ENCODE results near the gene SH3RF3. TPM values are rescaled to one million over a fixed set of nuclear protein-coding genes. Genes with fewer than 3 reads are reported as not detected.

Gene SH3RF3
- total RNA-seq, 2 donors from 2014 or later = 0.05 TPM; not detected in 1

DNA sequence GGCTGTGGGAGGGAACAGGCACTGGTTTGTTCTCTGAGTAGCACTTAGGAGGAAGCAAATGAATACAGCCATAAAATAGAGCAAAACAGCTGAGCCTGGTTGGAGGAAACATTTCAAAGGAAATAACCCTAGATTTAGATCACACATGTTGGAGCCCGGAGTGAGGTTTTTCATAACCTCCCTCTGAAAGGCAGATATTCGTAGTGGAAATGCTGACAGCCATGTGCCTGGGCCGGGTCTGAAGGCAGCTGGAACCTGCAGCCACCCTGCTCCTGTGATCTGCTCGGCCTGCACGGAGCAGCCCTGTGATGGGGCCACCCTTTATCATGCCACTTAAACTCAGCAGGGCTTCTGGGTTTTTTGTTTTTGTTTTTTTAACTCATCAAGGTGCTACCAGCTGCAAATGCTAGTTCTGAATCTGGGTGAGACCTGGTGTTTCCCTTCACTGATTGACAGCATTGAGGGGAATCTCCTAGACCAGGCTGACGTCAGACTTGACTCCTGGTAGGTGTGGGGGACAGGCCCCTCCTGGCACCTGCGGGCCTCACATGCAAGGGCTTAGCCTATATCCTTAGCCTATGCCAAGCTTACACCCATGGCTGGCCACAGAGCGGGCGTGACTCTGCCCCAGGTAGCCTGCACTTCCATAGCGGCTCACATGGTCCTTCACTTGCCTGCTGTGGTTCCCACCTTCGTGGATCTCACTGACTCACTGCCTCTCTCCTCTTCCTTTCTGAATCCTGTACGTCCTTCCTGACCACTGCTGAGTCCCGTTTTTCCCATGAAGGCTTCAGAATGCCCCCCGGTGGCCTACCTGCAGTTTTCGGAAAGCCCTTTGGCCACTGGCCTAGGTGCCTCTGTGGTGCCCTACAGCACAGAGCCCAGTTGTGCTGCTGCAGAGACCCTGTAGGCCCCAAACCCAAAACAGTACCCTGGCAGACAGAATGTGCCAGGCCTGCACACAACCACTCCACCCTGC is 267.5 kb downstream of the SH3RF3 start:
- ATAC-seq (no peak), DNase-seq (ENCODE audit: low spot score) (no peak)
- Mint-ChIP-seq H3K9me3 (no peaks in the 10 kb centered on the region), H3K27me3 (peaks cover 9% of the 10 kb centered on the region in 2 donors), H3K4me1 (ENCODE audit: low read depth in 2 of 2) (peaks cover 0 to 10% of the 10 kb centered on the region in 2 donors), H3K36me3 (no peaks in the 10 kb centered on the region), H3K4me3 (no peak overlapping the region), H3K27ac (no peak overlapping the region)

DNA sequence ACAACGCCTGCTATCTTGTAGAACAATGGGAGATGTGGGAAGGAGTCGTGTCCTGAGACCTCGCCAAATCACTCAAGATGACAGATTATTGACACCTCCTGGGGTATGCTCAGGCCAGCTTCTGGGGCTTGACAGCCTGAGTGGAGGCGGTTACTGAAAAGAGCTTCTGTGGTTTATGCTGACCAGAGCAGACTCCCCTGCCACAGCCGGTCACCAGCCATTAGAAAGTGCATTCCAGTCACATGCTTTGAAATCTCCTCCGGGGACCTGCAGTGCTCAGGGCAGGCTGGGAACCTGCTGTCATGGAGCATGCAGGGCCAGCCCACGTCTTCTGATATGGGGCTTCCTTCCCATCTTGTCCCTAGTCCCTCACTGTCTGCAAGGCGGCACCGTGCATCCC is 268.9 kb downstream of the SH3RF3 start:
- ATAC-seq = no peak
- H3K4me1 Mint-ChIP-seq (ENCODE audit: low read depth in 2 of 2) = peaks cover under 1 to 13% of the 10 kb centered on the region in 2 donors
- H3K9me3 Mint-ChIP-seq = no peaks in the 10 kb centered on the region
- no peak for DNase-seq (ENCODE audit: low spot score)
- H3K4me3 Mint-ChIP-seq = no peak overlapping the region
- no peak overlapping the region for H3K27ac Mint-ChIP-seq
- H3K36me3 Mint-ChIP-seq = no peaks in the 10 kb centered on the region
- H3K27me3 Mint-ChIP-seq = peaks cover 9 to 16% of the 10 kb centered on the region in 2 donors

DNA sequence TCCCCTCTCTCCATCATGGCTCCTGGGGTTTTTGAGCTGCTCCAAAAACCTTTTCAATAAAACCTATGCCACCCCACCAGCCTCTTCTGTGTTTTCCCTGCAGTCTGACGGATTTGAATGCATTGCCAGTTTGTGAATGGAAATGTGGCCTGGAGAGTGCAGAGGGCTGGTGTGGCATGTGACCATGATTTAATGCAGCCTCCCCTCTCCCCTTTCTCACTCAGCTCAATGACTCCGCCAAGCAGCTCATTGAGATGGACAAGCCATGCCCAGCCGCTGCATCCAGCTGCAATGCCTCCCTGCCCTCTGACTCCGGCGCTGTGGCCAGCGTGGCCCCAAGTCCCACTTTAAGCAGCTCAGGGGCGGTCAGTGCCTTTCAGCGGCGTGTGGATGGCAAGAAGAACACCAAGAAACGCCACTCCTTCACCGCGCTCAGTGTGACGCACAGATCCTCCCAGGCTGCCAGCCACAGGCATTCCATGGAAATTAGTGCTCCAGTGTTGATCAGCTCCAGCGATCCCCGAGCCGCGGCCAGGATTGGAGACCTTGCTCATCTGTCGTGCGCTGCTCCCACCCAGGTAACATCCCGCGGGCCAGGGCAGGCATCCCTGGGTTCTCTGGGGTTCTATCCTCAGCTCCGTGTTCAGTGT is 269.5 kb downstream of the SH3RF3 start:
- ATAC-seq (no peak), DNase-seq (ENCODE audit: low spot score) (no peak)
- H3K4me1 Mint-ChIP-seq (ENCODE audit: low read depth in 2 of 2) = peaks cover 6 to 19% of the 10 kb centered on the region in 2 donors
- no peak overlapping the region for H3K4me3 Mint-ChIP-seq
- no peak overlapping the region for H3K27ac Mint-ChIP-seq
- H3K27me3 Mint-ChIP-seq = peaks cover 13 to 20% of the 10 kb centered on the region in 2 donors
- no peaks in the 10 kb centered on the region for H3K9me3 Mint-ChIP-seq
- H3K36me3 Mint-ChIP-seq = no peaks in the 10 kb centered on the region

DNA sequence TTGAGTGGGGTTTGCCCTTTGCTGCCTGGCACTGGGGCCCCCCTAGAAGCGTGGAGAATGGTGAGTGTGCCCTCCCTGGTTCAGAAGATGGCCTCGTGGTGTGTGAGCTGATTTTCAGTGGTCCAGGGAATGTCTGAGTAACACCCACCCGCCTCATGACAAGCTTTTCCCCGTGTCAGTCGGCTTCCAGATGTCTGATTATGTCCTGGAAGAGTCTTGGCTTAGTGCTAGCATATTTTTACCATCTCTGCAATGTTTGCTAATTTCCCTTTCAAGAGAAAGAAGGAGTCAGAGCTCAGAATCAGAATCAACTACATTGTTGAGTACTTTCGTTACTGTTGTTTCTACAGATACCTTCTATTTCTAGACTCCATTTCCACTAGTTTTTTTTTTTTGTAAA is 270.1 kb downstream of the SH3RF3 start:
- Mint-ChIP-seq H3K4me3 (no peak overlapping the region), H3K27ac (no peak overlapping the region), H3K27me3 (peaks cover 11 to 20% of the 10 kb centered on the region in 2 donors), H3K36me3 (no peaks in the 10 kb centered on the region), H3K4me1 (ENCODE audit: low read depth in 2 of 2) (peaks cover 6 to 20% of the 10 kb centered on the region in 2 donors), H3K9me3 (no peaks in the 10 kb centered on the region)
- ATAC-seq (no peak), DNase-seq (ENCODE audit: low spot score) (no peak)

DNA sequence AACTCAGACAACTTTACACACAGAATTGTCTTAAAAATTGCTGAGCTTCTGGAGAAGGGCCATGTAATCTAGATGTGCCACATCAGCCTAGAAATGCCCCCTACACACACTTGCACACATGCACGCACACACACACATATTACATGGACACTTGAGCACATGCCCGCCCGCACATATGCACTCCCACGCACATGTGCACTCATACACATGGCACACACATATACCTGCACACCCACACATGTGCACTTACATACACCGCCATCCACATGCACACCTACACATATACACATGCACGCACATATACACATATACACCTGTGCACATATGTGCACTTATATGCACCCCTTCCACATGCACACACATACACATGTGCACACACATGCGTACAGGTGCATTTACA is 271.1 kb downstream of the SH3RF3 start:
- DNase-seq (ENCODE audit: low spot score) (no peak), ATAC-seq (no peak)
- no peaks in the 10 kb centered on the region for H3K9me3 Mint-ChIP-seq
- no peaks in the 10 kb centered on the region for H3K36me3 Mint-ChIP-seq
- peaks cover 6 to 20% of the 10 kb centered on the region in 2 donors for H3K4me1 Mint-ChIP-seq (ENCODE audit: low read depth in 2 of 2)
- H3K27ac Mint-ChIP-seq = no peak overlapping the region
- peaks cover 11 to 26% of the 10 kb centered on the region in 2 donors for H3K27me3 Mint-ChIP-seq
- no peak overlapping the region for H3K4me3 Mint-ChIP-seq

DNA sequence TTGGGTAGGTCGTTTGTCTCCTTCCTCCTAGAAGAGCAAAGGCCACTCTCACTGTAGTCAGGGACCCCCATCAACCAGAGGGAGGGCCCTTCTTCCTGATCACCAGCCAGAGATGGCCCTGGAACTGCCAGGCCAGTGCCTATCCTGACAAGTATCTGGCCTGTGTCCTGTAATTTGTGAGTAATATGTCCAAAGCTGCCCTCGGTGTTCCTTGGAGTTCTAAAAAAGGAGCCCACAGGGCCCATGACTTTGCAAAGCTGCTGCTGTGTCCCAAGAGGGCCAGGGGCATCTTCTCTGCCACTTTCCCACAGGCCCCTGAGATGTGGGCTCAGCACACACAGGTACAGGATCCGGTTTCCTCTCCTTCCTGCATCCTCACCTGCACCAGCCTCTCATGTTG is 272.4 kb downstream of the SH3RF3 start:
- ATAC-seq (no peak), DNase-seq (ENCODE audit: low spot score) (no peak)
- no peak overlapping the region for H3K27ac Mint-ChIP-seq
- H3K9me3 Mint-ChIP-seq = no peaks in the 10 kb centered on the region
- H3K4me1 Mint-ChIP-seq (ENCODE audit: low read depth in 2 of 2) = peaks cover 6 to 20% of the 10 kb centered on the region in 2 donors
- H3K36me3 Mint-ChIP-seq = no peaks in the 10 kb centered on the region
- peaks cover 15 to 30% of the 10 kb centered on the region in 2 donors for H3K27me3 Mint-ChIP-seq
- H3K4me3 Mint-ChIP-seq = no peak overlapping the region

DNA sequence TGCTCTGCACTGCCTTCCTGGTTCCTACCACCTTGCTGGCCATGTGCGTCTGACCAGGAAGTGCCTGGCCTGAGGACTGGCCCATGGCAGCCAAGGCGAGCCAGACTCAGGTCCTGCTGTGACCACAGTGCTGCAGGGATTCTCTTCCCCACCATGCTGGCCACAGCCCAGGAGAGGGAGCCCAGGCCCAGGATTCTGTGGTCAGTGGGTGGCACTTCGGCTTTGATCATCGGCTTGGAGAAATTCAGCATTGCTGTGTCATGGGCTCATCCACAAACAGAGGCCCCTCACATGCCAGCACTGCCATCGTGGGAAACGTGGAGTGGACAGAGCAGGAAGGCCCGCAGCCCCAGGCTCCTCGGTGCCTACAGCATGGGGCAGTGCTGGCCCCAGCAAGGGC is 273.2 kb downstream of the SH3RF3 start:
- peaks cover 6 to 20% of the 10 kb centered on the region in 2 donors for H3K4me1 Mint-ChIP-seq (ENCODE audit: low read depth in 2 of 2)
- H3K9me3 Mint-ChIP-seq = no peaks in the 10 kb centered on the region
- H3K36me3 Mint-ChIP-seq = no peaks in the 10 kb centered on the region
- no peak for ATAC-seq
- no peak overlapping the region for H3K4me3 Mint-ChIP-seq
- H3K27ac Mint-ChIP-seq = no peak overlapping the region
- peaks cover 10 to 30% of the 10 kb centered on the region in 2 donors for H3K27me3 Mint-ChIP-seq
- DNase-seq (ENCODE audit: low spot score) = no peak

DNA sequence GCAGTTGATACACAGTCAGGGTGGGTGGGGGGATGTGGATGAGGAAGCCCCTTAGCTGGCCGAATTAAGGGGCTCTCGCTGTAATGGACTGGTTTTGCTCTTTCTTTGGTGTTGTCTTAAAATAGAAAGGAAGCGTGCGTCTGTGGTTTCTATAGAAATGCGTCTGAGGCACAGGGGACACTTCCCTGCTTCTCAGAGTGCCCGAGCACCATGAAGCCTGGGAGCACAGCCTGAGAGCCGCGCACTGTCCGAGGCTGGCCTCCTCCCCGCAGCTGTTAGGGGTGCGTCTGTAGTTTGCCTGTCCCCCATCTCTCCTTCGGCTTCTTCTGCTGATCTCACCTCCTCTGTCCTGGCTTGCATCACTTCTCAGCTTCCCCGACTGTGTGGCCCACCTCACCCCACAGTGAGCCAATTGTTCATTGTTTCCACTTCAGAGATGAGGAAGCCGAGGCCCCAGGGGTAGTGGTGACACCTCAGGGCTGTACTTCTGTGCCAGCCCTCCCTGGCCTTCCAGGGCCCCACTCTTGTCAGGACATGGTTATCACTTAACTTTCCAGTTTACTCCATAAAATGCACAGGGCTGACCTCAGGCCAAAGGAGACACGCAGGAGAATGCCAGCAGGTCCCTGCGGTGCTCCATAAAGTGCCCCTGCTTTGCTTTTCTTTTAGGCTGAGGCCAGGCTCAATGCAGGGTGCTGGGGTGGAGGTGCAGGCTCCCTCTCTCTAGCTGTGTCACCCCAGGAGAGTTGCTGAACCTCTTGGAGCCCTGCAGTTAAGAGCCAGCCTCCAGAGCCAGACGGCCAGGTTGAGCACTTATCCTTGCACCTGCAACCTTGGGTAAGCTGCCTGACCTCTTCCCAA is 274.2 kb downstream of the SH3RF3 start:
- Mint-ChIP-seq H3K4me3 (no peak overlapping the region), H3K4me1 (ENCODE audit: low read depth in 2 of 2) (peaks cover 6 to 14% of the 10 kb centered on the region in 2 donors), H3K9me3 (no peaks in the 10 kb centered on the region), H3K27me3 (peaks cover 9 to 25% of the 10 kb centered on the region in 2 donors), H3K27ac (no peak overlapping the region), H3K36me3 (no peaks in the 10 kb centered on the region)
- ATAC-seq (no peak), DNase-seq (ENCODE audit: low spot score) (no peak)

DNA sequence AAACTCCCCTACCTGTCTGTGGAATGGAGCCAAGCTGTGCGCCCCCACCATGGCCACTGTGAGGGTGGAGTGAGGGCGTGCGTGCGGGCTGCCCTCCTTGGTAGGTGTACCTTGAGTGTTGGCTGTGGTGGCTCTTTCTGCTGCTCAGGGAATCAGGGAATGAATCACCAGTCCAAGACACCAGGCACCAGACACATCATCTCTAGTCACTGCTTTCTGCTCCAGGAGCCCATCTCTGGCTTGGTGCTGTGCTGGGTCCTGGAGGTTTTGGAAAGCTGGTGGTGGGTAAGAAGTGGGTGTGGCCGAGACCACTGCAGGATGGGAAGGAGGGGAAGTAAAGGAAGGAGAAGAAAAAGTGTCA is 274.8 kb downstream of the SH3RF3 start:
- Mint-ChIP-seq H3K4me1 (ENCODE audit: low read depth in 2 of 2) (peaks cover 6 to 10% of the 10 kb centered on the region in 2 donors), H3K27ac (no peak overlapping the region), H3K27me3 (peaks cover 9 to 22% of the 10 kb centered on the region in 2 donors), H3K9me3 (no peaks in the 10 kb centered on the region), H3K4me3 (no peak overlapping the region), H3K36me3 (no peaks in the 10 kb centered on the region)
- no peak for ATAC-seq
- no peak for DNase-seq (ENCODE audit: low spot score)

DNA sequence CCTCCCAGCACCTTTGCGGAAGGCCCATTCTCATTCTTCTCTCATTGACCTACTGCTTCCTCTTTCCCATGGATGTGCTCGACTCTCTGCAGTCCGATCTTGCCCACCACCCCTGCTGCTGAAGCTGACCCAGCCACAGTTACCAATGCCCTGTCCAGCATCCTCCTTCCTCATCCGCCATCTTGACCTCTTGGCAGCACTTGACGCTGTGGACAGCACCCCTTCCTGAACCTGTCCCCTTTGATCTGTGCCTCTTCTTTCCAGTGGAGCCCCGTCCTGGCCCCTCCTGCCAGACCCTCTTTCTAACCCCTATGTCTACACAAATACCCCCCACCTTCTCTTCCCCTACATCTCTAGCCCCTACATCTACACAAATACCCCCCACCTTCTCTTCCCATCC is 275.7 kb downstream of the SH3RF3 start:
- DNase-seq (ENCODE audit: low spot score) = no peak
- Mint-ChIP-seq H3K27me3 (peaks cover 9 to 22% of the 10 kb centered on the region in 2 donors), H3K4me3 (no peak overlapping the region), H3K9me3 (no peaks in the 10 kb centered on the region), H3K27ac (no peak overlapping the region), H3K4me1 (ENCODE audit: low read depth in 2 of 2) (peaks cover 6 to 10% of the 10 kb centered on the region in 2 donors), H3K36me3 (no peaks in the 10 kb centered on the region)
- no peak for ATAC-seq

DNA sequence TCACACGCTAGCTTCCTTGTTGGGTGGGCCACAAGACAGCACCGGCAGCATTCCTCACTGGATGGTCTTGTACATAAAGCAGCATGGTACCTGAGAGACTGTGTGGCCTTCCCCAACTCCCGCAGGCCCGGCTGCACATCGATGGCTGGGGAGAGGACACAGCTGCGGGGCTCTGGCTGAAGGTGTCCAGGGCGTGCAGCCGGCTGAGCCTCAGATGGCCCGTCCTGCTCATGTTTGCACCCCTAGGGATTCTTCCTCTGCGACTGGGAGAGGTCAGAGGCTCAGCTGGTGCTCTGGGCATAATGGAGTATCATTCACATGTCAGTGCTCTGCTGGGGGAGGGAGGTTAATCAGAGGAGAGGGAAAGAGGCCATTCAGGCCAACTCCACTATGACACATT is 276.9 kb downstream of the SH3RF3 start:
- Mint-ChIP-seq H3K4me1 (ENCODE audit: low read depth in 2 of 2) (peaks cover 6 to 10% of the 10 kb centered on the region in 2 donors), H3K9me3 (no peaks in the 10 kb centered on the region), H3K36me3 (no peaks in the 10 kb centered on the region), H3K27ac (no peak overlapping the region), H3K4me3 (no peak overlapping the region), H3K27me3 (peaks cover 9 to 22% of the 10 kb centered on the region in 2 donors)
- no peak for DNase-seq (ENCODE audit: low spot score)
- ATAC-seq = no peak

DNA sequence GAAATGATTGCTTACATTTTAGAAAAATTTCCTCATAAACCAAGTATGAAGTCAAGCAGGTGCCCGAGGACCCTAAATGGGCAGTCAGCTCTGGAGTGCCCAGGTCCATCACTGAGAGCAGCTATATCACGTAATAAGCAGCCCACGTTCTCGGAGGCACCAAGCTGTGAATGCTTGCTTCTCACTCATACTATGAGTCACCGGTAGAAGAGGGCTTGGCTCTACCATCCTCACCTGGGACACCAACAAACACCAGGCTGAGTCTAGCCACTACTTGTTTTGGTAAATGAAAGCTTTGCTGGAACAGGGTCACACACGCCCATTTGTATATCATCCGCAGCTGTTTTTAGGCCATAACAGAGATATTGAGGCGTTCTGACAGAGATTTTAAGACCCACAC is 277.3 kb downstream of the SH3RF3 start:
- H3K27me3 Mint-ChIP-seq = peaks cover 9 to 22% of the 10 kb centered on the region in 2 donors
- no peak overlapping the region for H3K27ac Mint-ChIP-seq
- DNase-seq (ENCODE audit: low spot score) (no peak), ATAC-seq (no peak)
- H3K9me3 Mint-ChIP-seq = no peaks in the 10 kb centered on the region
- no peak overlapping the region for H3K4me3 Mint-ChIP-seq
- peaks cover 6 to 10% of the 10 kb centered on the region in 2 donors for H3K4me1 Mint-ChIP-seq (ENCODE audit: low read depth in 2 of 2)
- no peaks in the 10 kb centered on the region for H3K36me3 Mint-ChIP-seq

DNA sequence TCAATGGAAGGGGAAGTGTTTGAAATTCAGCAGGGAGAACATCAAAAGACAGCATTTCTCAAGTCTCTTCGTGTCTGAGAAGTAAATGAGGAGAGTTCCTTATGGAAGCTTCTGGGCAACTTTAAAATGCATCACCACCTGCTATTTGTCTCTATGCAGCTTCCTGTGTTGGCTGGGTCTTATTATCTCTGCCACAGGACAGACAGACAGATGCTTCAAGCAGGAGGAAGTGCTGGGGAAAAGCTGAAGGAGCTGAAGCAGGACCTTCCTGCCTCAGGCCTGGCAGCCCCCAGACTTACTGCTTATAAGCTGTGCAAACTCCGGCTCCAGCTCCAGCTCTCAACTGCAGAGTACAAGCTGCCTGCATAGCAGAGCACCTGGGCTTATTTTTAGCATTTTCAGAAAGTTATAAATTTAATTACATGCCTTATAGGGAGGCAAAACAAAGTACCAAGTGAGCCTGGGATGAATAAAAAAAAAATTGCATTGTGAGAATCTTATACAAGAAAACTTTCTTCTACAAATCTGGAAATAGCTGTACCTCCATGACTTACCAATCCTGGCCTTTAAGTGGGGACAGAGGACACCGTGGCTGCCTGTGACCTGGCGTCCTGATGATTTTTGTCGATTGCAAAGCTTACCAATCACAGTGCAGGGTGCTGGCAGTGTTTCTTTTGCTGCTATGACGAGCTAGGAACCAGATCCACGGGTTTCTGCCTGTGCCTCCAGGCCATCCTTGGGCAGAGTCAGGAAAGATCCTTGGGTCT is 278.5 kb downstream of the SH3RF3 start:
- DNase-seq (ENCODE audit: low spot score) = no peak
- no peaks in the 10 kb centered on the region for H3K36me3 Mint-ChIP-seq
- no peak for ATAC-seq
- no peaks in the 10 kb centered on the region for H3K9me3 Mint-ChIP-seq
- peaks cover 6 to 9% of the 10 kb centered on the region in 2 donors for H3K4me1 Mint-ChIP-seq (ENCODE audit: low read depth in 2 of 2)
- H3K27ac Mint-ChIP-seq = no peak overlapping the region
- H3K4me3 Mint-ChIP-seq = no peak overlapping the region
- peaks cover 9 to 18% of the 10 kb centered on the region in 2 donors for H3K27me3 Mint-ChIP-seq

Data from natural killer cell treated with Interleukin-12 subunit alpha and Interleukin-12 subunit beta and Interleukin-15 and Interleukin-18, amount 100 ng/mL, for 72 hours (primary cell).